ENCODE results near the gene TOX3.
A peak's percentile ranks its signal among the peaks of the same experiment; 100 is the strongest.

Gene TOX3

DNA sequence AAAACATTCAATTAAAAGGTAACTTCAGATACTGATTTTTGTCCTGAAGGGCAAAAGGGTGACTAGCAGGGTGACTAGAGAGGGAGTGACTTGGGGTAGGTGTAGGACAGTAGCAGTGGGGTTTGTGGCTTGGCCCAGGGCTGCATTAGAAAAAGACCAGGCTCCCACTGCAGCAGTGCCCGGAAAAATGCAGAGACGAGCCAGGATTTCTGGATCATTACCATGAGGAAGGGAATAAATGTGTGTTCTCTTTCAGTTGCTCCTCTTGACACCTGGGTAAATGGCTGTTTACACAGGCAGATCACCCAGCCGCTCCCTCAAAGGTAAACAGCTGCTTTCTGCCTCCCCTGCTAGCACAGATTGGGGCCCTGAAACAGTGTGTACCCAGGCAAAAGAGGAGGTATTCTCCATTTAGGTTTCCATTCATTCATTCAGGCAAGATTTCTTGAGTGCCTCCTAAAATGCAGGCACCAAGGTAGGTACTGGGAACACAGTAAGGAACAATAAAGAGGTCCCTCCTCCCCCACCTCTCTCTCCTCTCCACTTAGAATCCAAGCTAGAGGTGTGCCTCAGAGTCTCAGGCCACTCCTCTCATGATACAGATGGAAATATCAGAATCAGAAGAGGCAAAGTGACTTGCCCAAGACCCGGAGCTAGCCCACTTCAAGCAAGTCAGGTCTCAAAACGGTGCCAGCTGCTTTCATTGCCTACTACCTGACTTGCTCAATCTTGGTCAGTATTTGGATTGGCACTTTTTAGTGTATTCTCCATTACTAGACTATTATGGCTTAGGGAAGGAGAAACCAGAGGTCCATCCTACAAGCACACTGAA, 15.2 kb upstream of the TOX3 start:
- peak overlapping the region; percentile 48 for H3K27ac ChIP-seq
- TF ChIP-seq, protein P1, sequence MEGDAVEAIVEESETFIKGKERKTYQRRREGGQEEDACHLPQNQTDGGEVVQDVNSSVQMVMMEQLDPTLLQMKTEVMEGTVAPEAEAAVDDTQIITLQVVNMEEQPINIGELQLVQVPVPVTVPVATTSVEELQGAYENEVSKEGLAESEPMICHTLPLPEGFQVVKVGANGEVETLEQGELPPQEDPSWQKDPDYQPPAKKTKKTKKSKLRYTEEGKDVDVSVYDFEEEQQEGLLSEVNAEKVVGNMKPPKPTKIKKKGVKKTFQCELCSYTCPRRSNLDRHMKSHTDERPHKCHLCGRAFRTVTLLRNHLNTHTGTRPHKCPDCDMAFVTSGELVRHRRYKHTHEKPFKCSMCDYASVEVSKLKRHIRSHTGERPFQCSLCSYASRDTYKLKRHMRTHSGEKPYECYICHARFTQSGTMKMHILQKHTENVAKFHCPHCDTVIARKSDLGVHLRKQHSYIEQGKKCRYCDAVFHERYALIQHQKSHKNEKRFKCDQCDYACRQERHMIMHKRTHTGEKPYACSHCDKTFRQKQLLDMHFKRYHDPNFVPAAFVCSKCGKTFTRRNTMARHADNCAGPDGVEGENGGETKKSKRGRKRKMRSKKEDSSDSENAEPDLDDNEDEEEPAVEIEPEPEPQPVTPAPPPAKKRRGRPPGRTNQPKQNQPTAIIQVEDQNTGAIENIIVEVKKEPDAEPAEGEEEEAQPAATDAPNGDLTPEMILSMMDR (conservative IDR thresholded peaks at IDR 0.05) = no peak

DNA sequence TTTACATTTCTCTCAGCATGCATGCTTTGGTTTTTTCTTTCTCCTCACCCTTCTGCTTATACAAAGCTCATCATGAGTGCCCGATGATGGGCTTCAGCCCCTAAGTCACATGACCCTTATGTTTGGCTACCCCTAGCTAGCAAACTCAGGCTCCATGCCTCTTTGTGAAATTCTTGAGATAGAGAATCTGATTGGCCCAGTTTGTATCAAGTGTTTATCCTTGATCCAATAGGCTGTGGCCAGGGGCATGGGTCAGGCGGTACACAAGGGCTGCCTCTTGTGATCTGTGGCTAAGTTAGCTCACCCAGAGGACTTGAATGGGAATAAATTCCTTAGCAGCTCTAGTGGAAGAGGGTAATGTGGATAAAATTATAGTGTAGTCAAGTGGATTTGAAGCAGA, 11.5 kb upstream of the TOX3 start:
- H3K27ac ChIP-seq = peak overlapping the region; percentile 14; the same call in 1 of the 2 replicates
- TF ChIP-seq, protein P1 (conservative IDR thresholded peaks at IDR 0.05) = no peak

DNA sequence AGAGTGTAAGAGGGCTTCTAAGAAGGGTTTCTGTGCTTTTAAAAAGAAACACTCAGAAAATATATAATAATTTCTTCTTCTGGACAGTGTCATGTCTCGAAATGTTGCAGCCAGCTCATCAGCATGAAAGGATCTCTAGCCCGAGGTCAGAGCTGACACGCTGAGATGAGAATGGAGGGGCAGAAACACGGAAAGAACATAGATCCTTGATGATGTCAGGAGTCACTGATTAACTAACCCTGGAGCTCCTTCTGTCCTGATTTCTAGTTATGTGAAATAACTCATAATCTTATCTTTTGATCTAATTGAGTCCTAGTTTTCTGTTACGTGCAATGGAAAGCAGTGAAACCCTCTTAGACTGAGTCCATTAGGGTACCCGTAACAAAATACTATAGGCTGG, 10.3 kb upstream of the TOX3 start:
- H3K27ac ChIP-seq = no peak overlapping the region; the same call in 1 of the 2 replicates
- TF ChIP-seq, protein P1 (conservative IDR thresholded peaks at IDR 0.05) = no peak

DNA sequence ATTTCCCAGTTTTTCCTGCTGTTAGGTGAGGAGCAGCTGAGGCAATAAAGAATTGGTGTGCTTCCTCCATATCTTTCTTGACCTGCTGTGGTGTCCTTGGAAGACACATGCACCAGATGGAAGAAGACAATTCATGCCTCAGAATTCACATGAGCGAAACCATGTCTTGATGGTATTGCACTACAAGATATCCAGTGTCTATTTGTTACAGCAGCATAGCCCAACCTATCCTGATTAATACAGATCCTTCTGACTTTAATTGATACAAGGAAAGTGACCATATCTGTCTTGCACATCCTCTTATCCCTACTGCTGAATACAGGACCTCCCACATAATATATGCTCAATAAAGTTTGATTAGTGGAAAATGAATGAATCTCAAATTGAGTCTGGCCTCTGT, 9.1 kb upstream of the TOX3 start:
- TF ChIP-seq, protein P1 (conservative IDR thresholded peaks at IDR 0.05) = no peak
- no peak overlapping the region for H3K27ac ChIP-seq

DNA sequence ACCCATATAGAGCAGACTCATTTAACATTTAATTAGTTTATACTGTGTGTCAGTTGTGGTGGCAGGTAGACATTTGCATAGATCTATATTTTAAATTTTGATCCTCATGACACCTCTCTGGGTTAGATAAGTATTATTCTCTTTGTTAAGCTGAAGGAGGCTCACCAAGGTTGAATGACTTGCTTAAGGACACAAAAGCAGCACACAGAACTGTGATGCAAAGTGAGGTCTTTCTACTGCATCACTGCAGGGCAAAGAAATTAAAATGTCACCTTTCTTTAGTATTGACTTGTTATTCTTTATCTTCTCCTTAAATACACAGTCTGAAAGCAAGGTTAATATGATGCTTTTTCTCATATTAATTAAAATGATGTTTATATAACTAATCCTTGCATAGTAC, 8.6 kb upstream of the TOX3 start:
- TF ChIP-seq, protein P1 (conservative IDR thresholded peaks at IDR 0.05) = no peak
- H3K27ac ChIP-seq = no peak overlapping the region

DNA sequence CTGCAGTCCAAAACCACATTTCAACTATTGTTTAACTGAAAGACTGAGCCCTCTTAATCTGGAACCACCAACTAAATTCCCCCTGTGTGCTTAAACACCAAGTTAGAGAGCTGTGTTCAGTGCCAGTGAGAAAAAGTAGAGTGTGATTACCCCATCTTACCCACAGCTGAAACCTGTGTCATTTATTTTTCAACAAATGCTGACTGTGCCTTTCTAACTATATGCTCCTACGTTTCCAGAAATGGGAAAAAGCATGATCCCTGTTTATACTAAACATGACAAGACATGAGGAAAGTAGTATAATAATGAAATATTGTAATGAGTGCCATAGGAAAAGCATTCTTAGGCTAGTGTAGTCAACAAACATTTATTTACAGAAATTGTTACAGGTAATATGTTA, 7.4 kb upstream of the TOX3 start:
- TF ChIP-seq, protein P1 (conservative IDR thresholded peaks at IDR 0.05) = no peak
- no peak overlapping the region for H3K27ac ChIP-seq

DNA sequence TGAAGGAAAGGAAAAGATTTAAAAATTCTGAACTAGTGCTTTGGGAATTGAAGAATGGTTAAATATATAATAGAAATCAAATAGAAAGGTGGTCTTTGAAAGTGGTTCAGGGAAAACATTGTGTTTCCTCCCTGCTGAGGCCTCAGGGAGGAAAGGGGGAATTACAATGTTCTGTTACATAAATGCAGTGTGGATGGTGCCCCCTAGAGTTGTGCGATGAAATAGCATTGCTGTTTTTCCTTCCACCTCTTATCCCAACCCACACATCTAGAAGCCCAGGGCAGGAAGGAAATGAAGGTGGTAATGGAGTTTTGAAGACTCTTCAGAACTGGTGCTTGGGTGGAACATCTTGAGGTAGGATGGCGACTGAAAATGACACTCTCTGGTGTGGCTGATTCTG, 6.4 kb upstream of the TOX3 start:
- peak overlapping the region; percentile 35; the same call in 1 of the 2 replicates for H3K27ac ChIP-seq
- TF ChIP-seq, protein P1 (conservative IDR thresholded peaks at IDR 0.05) = peak; percentile 34; the same call in 1 of the 2 replicates

All from VCaP (cell line).